ENCODE results near the gene CCDC80. TPM values are rescaled to one million over a fixed set of nuclear protein-coding genes. Genes with fewer than 3 reads are reported as not detected.

CCDC80 gene
- total and polyA plus RNA-seq, 2 experiments from 2014 or later, result 27.1 to 83.5 TPM

- no peaks in the 10 kb centered on the region for H3K9me3 ChIP-seq (ENCODE audit: low read depth)
- no peak overlapping the region for H2AFZ ChIP-seq
- no peaks in the 10 kb centered on the region for H3K9me2 ChIP-seq (replicated peaks; ENCODE audit: insufficient read depth)
- H3K27ac ChIP-seq, result no peak overlapping the region
- TF ChIP-seq, protein P1, sequence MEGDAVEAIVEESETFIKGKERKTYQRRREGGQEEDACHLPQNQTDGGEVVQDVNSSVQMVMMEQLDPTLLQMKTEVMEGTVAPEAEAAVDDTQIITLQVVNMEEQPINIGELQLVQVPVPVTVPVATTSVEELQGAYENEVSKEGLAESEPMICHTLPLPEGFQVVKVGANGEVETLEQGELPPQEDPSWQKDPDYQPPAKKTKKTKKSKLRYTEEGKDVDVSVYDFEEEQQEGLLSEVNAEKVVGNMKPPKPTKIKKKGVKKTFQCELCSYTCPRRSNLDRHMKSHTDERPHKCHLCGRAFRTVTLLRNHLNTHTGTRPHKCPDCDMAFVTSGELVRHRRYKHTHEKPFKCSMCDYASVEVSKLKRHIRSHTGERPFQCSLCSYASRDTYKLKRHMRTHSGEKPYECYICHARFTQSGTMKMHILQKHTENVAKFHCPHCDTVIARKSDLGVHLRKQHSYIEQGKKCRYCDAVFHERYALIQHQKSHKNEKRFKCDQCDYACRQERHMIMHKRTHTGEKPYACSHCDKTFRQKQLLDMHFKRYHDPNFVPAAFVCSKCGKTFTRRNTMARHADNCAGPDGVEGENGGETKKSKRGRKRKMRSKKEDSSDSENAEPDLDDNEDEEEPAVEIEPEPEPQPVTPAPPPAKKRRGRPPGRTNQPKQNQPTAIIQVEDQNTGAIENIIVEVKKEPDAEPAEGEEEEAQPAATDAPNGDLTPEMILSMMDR (IDR thresholded peaks at IDR 0.05; ENCODE audit: poor library complexity), result peak; percentile 79
- TF ChIP-seq EZH2phosphoT487 (IDR thresholded peaks at IDR 0.05; ENCODE audit: low read depth, severe bottlenecking, unreplicated experiment), result no peak
- TF ChIP-seq EZH2 (IDR thresholded peaks at IDR 0.05; ENCODE audit: borderline replicate concordance), result no peak
- no peaks in the 10 kb centered on the region for H3K79me2 ChIP-seq
- H4K20me1 ChIP-seq (ENCODE audit: insufficient read depth, poor library complexity, severe bottlenecking), result no peaks in the 10 kb centered on the region
- H3K27me3 ChIP-seq, result no peaks in the 10 kb centered on the region
- peak; percentile 65 for DNase-seq (ENCODE audit: low spot score)
- no peak overlapping the region for H3K4me3 ChIP-seq
- no peak overlapping the region for H3K4me2 ChIP-seq
- H3K36me3 ChIP-seq (replicated peaks; ENCODE audit: insufficient read depth, low read depth), result no peaks in the 10 kb centered on the region
- 54% methylated on average over 2 of the region's 2 CpGs for WGBS (ENCODE audit: low lambda C conversion rate, missing lambda C conversion rate)
- no peaks in the 10 kb centered on the region for H3K4me1 ChIP-seq (ENCODE audit: insufficient read depth)
Observed at GRCh38 chr3:112582244-112582874, 58.6 kb downstream of the CCDC80 start.

DNA sequence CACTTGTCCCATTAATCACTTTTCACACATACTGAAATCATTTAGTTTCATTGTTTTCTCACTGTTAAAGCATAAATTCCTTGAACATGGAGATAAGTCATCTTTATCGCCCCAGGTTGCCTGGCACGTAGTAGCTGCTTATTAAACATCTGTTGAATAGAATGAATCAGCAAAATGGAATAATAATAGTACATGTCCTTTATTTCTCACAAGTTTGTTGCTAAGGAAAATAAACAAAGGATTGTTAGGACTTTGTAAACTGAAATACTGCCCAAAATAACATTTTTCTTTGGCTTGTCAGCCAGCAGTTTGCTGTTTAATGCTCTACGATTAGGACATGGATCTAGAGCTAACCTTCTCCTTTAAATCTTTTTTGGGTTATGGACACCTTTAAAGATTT is 61.2 kb downstream of the CCDC80 start:
- H3K27ac ChIP-seq, result no peak overlapping the region
- no peaks in the 10 kb centered on the region for H3K9me3 ChIP-seq (ENCODE audit: low read depth)
- H3K4me2 ChIP-seq, result no peak overlapping the region
- H3K9me2 ChIP-seq (replicated peaks; ENCODE audit: insufficient read depth), result no peaks in the 10 kb centered on the region
- no peaks in the 10 kb centered on the region for H4K20me1 ChIP-seq (ENCODE audit: insufficient read depth, poor library complexity, severe bottlenecking)
- H3K79me2 ChIP-seq, result no peaks in the 10 kb centered on the region
- no peaks in the 10 kb centered on the region for H3K27me3 ChIP-seq
- H3K4me1 ChIP-seq (ENCODE audit: insufficient read depth), result no peaks in the 10 kb centered on the region
- H3K36me3 ChIP-seq (replicated peaks; ENCODE audit: insufficient read depth, low read depth), result no peaks in the 10 kb centered on the region
- H3K4me3 ChIP-seq, result no peak overlapping the region
- TF ChIP-seq EZH2phosphoT487 (IDR thresholded peaks at IDR 0.05; ENCODE audit: low read depth, severe bottlenecking, unreplicated experiment), result no peak
- TF ChIP-seq, protein P1 (IDR thresholded peaks at IDR 0.05; ENCODE audit: poor library complexity), result no peak
- no peak for TF ChIP-seq EZH2 (IDR thresholded peaks at IDR 0.05; ENCODE audit: borderline replicate concordance)
- DNase-seq (ENCODE audit: low spot score), result no peak
- H2AFZ ChIP-seq, result no peak overlapping the region
- 96% methylated on average over 3 of the region's 3 CpGs for WGBS (ENCODE audit: low lambda C conversion rate, missing lambda C conversion rate)

DNA sequence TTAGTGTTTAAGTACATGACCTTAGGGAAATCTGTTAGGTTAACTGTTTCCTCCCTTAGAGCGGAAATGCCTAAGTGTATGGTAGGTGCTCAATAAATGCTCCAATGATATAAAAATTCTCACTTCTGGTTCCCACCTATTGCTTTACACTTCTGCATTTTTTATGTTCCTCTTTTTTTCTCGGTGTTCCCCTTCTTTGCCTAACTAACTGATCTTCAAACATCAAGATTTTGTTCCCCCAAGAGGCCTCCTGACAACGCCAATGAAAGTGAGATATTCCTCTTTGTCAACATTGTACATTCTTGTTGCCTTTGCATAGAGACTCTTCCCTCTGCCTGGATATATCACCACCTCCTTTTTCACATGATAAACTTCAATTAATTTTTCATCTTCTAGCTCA is 61.7 kb downstream of the CCDC80 start:
- no peaks in the 10 kb centered on the region for H3K27me3 ChIP-seq
- H3K4me1 ChIP-seq (ENCODE audit: insufficient read depth), result no peaks in the 10 kb centered on the region
- WGBS (ENCODE audit: low lambda C conversion rate, missing lambda C conversion rate), result 95% methylated on average over 3 of the region's 3 CpGs
- H3K9me2 ChIP-seq (replicated peaks; ENCODE audit: insufficient read depth), result no peaks in the 10 kb centered on the region
- no peaks in the 10 kb centered on the region for H3K79me2 ChIP-seq
- no peak for TF ChIP-seq EZH2phosphoT487 (IDR thresholded peaks at IDR 0.05; ENCODE audit: low read depth, severe bottlenecking, unreplicated experiment)
- TF ChIP-seq, protein P1 (IDR thresholded peaks at IDR 0.05; ENCODE audit: poor library complexity), result no peak
- no peak for TF ChIP-seq EZH2 (IDR thresholded peaks at IDR 0.05; ENCODE audit: borderline replicate concordance)
- no peak overlapping the region for H3K27ac ChIP-seq
- H3K9me3 ChIP-seq (ENCODE audit: low read depth), result no peaks in the 10 kb centered on the region
- H2AFZ ChIP-seq, result no peak overlapping the region
- DNase-seq (ENCODE audit: low spot score), result no peak
- H3K4me2 ChIP-seq, result no peak overlapping the region
- no peaks in the 10 kb centered on the region for H4K20me1 ChIP-seq (ENCODE audit: insufficient read depth, poor library complexity, severe bottlenecking)
- no peaks in the 10 kb centered on the region for H3K36me3 ChIP-seq (replicated peaks; ENCODE audit: insufficient read depth, low read depth)
- H3K4me3 ChIP-seq, result no peak overlapping the region

All from hepatocyte (in vitro differentiated cells).